NOMO-1 (cell line): ENCODE measurements around the gene TMCO4.

Experiments used
- DNase-seq, 2 experiments: peaks; one replicate each; lab custom pipeline; 2025; ENCODE audit not compliant: unreplicated experiment in 2 of 2; lab: John Stamatoyannopoulos, UW

The TMCO4 gene

DNA sequence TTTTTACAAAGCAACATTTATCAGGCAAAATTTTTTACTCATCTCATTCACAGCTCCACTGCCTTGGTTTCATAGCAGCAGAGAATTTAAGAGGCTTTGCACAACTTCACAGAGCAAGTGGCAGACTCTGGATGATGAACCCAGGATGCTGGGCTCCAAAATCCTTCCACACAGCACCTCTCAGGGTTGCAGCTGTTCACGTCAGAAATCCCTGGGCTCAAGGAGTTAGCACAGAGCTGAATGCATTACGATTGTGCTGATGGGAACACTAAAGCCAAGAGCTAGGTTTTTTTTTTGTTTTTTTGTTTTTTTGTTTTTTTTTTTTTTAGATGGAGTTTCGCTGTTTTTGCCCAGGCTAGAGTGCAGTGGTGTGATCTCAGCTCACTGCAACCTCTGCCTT lies 137.4 kb downstream of the TMCO4 start:
- no peak for DNase-seq

DNA sequence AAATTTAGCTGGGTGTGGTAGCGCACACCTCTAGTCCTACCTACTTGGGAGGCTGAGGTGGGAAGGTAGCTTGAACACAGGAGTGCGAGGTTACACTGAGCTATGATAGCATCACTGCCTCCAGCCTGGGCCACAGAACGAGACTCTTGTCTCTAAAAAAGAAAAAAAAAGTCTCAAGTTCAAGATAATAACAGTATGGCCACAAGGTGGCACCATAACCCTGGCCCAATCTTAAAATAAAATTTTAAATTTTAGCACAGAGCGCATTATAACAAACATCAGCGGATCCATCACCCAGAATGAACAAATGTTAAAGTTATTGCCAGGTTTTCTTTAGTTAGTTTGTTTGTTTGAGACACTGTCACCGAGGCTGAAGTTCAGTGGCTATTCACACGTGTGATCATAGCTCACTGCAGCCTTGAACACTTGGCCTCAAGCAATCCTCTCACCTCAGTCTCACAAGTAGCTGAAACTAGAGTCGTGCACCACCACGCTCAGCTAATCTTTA lies 137.9 kb downstream of the TMCO4 start:
- peak; percentile 24 to 25 for DNase-seq

DNA sequence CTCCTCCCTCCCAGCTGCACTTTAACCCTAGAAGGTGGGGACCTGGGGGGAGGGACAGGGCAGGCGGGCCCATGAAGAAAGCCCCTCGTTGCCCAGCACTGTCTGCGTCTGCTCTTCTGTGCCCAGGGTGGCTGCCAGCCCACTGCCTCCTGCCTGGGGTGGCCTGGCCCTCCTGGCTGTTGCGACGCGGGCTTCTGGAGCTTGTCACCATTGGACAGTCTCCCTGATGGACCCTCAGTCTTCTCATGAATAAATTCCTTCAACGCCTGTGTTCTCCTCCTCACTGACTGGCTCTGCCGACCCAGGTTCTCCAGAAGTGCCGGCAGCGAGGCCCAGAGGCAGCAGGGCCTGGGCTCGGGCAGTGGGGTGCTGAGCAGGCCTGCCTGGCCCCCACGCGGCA lies 141.5 kb downstream of the TMCO4 start:
- DNase-seq: no peak

DNA sequence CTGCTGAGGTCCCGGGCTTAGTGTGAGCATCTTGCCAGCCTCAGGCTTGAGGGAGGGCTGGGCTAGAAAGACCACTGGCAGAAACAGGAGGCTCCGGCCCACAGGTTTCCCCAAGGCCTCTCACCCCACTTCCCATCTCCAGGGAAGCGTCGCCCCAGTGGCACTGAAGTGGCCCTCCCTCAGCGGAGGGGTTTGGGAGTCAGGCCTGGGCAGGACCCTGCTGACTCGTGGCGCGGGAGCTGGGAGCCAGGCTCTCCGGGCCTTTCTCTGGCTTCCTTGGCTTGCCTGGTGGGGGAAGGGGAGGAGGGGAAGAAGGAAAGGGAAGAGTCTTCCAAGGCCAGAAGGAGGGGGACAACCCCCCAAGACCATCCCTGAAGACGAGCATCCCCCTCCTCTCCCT lies 142.2 kb downstream of the TMCO4 start:
- DNase-seq: no peak

DNA sequence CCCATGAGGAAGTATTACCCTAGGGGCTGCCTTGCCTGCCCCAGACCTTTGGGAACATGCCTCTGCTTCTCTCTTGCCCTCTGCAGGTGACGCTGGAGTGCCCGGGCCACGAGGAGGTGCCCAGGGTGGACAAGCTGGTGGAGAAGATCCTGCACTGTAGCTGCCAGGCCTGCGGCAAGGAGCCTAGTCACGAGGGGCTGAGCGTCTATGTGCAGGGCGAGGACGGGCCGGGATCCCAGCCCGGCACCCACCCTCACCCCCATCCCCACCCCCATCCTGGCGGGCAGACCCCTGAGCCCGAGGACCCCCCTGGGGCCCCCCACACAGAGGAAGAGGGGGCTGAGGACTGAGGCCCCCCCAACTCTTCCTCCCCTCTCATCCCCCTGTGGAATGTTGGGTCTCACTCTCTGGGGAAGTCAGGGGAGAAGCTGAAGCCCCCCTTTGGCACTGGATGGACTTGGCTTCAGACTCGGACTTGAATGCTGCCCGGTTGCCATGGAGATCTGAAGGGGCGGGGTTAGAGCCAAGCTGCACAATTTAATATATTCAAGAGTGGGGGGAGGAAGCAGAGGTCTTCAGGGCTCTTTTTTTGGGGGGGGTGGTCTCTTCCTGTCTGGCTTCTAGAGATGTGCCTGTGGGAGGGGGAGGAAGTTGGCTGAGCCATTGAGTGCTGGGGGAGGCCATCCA lies 142.8 kb downstream of the TMCO4 start:
- no peak for DNase-seq

DNA sequence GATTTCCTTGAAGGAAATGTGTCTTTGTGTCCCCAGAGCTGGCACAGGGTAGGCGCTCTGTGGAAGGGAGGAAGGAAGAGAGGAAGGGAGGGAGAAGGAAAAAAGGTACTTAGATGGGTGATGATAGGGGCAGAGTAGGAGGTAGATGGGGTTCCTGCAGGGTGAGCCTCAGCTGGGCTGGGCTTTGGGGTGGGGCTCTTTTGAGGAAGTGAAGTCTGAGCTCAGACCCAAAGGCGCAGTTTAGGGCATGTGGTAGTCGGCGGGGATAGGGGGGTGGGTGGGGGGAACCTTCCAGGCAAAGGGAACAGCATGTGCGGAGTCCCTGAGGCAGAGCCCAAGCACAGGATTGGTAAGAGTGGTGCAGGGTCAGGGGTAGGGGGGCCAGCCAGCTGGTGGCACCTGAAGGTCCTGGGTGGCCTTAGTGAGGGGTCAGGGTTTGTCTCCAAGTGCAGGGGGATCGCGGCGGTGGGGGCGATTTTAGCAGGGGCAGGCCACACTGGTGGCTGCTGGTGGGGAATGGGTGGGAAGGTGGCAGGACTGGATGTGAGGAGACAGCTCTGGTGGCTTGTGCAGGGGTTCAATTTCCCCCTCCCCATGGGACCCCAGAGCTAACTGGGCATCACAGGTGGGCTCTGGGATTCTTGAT lies 143.5 kb downstream of the TMCO4 start:
- peak in 1 of 2 experiments; percentile 31 for DNase-seq

DNA sequence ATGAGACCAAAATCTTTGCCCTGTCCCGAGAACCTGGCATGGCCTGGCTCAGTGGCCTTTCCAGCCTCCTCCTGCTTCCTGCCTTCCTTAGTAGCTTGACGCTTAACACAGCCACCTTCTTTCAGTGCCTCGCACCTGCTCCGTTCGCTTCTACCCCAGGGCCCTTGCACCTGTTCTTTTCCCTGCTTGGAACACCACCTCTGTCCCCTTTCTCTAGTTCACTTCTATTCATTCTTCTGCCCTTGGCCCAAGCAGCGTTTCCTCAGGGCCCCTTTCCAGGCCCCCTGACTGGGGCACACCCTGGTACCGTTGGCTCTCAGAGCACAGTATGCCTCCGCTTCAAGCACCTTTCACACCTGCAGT lies 144.0 kb downstream of the TMCO4 start:
- no peak for DNase-seq

DNA sequence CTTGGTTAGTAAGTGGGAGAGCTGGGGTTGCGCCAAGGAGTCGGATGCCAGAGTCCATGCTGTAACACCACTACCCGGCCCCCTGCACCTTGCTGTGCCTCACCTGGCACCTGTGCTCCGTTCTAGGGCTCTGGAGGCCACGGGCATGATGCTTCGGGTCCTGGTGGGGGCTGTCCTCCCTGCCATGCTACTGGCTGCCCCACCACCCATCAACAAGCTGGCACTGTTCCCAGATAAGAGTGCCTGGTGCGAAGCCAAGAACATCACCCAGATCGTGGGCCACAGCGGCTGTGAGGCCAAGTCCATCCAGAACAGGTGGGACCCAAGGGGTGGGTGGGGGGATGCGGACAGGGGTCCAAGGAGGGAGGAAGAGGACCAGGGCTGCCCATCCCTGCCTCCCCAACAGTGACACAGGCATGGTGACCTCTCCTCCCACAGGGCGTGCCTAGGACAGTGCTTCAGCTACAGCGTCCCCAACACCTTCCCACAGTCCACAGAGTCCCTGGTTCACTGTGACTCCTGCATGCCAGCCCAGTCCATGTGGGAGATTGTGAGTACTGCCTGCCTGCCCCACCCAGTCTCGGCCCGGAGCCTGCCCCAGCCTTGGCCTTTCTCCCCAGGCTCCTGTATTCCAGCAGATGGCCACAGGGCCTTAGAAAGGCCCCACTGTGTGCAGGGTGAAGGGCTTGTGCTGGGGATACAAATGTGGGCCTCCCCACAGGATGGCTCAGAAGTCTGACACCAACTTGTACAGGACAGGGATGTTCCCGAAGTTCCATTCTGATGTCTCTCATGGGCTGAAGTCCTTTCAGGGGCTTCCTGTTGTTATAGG lies 144.6 kb downstream of the TMCO4 start:
- no peak for DNase-seq

DNA sequence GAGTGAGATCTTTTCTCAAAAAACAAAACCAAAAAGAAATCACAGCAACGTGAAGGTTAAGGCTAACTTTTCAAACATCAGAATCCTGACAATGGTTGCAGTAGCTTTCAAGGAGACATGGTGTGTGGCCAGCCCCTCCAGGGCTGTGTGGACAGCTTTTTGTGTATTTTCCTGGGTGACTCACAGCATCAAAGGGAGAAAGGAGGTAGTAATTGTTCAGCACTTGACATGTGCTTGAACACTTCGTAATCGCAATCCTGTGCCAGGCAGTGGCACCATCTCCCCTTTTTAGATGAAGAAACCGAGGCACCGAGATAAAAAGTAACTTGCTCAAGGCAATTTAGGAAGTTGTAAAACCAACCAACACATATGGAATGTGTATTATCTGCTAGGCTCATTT lies 145.3 kb downstream of the TMCO4 start:
- DNase-seq: no peak

DNA sequence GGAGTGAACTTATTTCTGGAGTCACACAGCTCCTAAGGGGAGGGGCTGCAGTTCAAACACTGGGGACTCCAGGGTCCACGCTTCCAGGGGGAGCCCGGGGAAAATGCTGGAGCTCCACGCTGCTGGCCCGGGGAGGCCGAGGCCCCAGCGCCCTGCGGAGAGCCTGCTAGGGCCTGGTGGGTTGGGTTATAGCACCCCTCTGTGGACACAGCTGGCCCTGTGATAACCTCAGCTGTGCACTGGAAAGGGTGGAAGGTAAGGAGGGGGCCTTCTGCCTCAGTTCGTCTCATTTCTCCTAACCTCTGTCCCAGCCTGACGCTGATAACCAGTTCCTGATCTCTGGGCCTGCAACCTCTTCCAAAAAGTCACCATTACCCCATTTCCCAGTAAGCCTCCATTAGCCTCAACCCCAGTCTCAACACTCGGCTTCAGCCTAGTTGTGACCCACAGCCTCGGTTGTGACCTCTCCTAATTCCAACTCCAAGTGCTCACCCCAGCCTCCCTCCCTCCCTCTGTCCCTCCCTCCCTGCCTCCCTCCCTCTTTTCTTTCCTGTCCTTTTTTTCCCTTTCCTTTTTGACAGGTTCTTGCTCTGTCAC lies 148.5 kb downstream of the TMCO4 start:
- DNase-seq: peak; percentile 16 to 23

DNA sequence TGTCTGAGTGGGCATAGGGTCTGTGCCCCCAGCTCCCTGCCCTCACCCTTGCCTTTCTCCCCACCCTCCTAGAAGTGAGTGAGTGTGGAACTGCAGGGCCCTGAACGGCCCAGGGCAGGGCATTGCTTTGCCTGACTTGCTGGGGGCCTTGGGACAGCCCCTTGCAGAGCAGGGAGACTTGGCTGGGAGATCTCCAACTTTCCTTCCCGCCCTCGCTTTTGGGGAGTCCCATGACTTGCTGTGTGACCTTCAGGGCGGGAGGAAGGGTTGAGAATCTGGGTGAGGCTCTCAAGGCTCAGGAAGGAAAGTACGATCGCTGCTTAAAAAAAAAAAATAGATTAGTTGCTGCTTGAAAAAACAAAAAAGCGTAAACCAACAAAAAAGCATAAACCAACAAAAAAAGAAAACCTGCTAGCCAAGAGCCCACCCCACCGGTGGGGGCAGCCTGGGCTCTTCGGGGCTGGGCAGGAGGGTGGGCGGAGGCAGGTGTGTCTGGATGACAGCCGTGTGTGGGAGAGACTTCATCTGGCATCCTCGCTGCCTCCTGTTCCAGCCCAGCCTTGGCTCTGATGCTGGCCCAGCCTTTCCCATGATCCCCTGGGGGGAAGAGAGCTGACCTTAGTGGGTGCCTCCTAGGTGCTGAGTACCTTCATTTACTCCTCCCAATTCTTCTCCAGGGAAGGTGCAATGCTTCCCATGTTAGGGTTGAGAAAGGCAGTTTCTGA lies 149.1 kb downstream of the TMCO4 start:
- DNase-seq: no peak

DNA sequence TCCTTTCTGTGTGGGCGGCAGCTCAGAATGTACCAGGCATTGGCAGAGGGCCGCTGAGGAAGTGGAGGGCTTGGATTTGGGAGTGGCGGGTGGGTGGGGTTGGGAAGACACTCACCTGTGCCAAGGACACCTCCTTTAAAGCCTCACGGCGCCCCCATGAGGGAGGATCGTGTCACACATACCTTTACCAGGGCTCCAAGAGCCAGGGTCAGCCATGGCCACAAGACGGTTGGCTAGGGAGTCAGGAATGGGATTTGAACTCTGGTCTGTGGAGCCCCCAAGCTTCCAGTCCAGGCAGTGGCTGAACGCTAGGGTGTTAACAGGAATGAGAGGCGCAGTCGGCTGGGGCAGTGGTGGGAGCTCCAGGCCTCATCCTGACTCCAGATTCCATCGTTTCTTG lies 151.0 kb downstream of the TMCO4 start:
- DNase-seq: no peak

DNA sequence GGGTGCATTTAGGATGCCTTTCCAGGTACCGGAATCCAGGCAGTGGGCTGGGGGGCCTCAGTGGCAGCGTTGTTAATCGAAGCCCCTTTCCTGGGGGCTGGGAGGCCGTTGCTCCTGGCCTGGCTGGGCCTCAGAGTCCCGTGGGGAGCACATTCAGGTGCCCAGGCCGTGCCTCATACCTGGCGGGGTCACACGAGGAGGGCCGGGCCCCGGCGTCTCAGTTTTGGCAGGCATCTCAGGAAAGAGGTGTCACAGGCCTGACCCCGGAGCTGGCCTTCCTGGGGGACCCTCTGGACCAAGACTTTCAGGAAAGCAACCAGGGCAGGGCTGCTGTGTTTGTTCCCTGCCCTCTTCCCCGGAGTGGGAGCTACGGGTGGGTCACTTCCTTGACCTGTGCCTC lies 151.5 kb downstream of the TMCO4 start:
- no peak for DNase-seq

DNA sequence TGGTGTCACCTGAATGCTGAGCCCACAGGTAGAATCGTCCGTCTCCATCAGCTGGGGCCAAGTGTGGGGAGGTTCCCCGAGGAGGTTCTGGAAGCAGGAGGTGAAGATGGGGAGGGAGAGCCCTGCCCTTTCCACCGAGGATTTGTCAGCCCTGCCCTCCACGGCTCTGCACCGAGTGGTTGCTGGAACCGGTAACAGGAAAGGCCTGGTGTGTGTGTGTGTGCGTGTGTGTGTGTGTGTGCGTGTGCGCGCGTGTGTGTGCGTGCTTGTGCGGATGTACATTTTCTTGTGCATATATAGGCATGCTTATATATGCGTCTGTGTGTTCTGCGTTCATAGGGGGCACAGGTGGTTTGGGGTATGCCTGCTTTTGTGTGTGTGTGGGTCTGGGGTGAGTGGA lies 152.1 kb downstream of the TMCO4 start:
- DNase-seq: no peak

DNA sequence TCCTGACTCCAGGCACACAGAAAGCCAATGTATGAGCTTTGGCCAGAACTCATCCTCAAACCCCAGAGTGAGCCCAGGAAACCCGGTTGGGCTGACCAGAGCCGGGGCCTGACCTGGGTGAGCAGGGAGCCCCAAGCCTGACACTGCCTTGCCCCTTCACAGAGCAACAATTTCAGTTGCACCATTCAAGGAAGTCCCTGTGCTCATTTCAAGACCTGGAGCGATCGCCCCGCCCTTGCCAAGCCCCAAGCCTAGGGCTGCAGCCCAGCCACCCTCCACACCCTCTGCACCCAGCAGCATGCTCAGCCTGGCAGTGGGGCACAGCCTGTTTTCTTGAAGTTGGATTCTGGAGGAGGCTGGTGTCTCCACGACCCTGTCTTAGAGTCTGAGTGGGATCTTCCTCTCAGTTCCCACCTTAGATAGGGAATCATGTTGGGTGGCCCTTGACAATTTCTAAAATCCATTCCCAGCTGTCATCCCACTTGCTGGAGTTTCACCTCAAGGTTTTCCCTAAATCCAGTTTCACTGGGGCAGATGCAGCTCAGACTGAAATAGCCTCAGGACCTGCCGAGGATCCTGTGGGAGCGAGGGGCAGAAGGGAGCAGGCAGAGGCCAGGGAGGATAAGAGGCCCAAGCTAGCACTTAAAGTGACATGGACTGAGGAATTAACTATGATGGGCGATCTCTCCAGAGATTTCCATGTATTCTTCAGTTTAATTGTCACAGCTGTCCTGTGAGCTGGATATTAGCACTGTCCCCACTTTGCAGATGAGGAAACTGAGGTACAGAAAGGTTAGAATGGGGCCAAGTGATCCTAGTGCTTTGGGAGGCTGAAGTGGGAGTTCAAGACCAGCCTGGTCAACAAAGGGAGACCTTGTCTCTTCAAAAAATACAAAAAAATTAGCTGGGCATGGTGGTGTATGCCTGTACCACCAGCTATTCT lies 153.1 kb downstream of the TMCO4 start:
- DNase-seq: no peak

DNA sequence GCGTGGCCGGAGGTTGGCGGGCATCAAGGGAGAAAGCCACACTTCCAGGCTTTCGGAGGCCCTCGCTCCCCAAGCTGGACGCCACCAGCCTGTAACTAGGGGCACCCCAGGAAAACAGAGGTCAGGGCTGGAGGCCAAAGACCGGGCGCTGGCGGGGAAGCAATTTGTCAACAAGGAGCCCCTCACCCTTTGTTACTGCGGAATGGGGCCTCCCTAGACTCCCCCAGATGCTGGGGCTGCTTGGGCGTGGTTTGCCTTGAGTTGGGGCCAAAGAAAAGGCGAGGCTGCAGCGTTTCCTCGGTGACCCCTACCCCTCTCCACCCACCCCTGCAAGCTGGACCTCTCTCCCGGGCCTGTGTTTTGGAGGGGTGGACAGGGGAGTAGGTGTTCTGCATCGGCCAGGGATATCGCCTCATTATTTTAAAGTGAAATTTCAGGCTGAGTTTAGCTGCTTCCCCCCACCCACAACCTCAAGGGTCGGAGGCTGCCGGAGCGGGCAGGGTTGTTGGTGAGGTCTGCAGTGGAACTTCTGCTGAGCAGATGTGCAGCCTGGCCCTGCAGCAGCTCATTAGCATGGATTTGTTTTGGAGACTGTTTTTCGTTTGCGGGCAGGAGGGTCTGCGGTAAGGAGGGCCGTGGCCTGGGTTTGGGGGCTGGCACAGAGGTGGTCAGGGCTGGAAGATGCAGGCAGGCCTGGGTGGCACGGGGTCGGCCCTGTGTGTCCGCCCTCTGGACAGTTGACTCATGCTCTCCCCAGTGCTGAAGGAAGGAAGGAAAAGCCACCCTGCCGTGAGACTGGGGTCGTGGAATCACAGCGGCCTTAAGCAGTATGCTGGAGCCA lies 154.1 kb downstream of the TMCO4 start:
- no peak for DNase-seq

DNA sequence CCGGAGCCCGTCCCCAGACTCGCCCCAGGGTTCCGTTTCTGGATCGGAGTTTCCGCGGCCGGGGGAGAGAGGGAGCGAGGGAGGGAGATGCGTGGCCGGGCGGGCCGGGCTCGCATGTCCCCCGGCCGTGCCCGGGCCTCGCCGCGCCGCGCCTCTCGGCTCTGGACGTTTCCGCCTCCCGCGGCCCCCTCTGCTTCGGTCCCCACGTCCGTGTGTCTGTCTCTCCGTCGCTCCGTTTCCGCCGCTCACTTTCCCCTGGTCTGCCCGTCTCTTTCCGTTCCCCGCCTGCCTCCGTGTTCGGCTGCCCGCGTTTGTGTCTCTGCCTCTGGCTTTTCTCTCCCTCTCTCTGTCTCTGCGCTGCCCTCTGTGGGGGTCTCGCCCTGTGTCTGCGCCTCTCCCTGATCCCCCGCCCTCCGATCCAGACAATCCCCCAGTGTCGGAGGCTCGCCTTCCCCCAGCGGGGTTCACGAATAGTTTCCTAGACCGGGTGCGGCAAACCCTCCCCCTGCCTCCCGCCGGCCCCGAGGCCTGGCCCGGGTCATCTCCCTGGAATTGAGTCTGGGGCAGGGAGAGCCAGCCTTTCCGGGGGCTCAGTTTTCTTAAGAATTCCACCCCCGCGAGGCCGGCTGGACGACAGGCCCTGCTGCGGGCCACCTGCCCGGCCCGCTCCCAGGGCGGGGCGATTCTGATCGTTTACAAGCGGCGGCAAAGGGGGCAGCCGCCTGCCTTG lies 154.9 kb downstream of the TMCO4 start:
- no peak for DNase-seq

DNA sequence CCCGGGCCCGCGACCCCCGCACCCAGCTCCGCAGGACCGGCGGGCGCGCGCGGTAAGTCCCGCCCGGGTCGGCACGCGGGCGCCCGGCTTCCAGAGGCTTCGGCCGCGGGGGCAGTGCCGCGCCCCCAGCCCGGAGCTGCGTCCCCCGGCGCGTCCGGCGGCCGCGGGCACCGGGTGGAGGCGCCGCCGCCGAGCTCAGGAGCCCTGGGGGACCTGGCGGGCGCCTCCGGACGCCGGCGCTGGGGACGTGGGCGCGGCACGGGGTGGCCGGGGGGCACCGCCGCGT lies 155.4 kb downstream of the TMCO4 start:
- no peak for DNase-seq
